H9 (cell line): ENCODE measurements around the gene SPINT1. TPM values are rescaled to one million over a fixed set of nuclear protein-coding genes. Genes with fewer than 3 reads are reported as not detected.

Source experiments
- DNase-seq: peaks from one replicate; pipeline ENCODE4 v3.0.0-alpha.2; 2017
- H2AFZ ChIP-seq: one replicate; pipeline ENCODE4 v1.6.1; 2013; ENCODE audit warnings: mild to moderate bottlenecking, low read length, control low read depth, moderate library complexity
- H2AK5ac ChIP-seq: 2 replicates; pipeline ENCODE4 v1.6.1; 2013; ENCODE audit warnings: low read length, control low read depth, mixed read lengths; ENCODE audit not compliant: insufficient read length
- H2BK120ac ChIP-seq: one replicate; pipeline ENCODE4 v1.6.1; 2013; ENCODE audit warnings: low read depth, mild to moderate bottlenecking, low read length, control low read depth, inconsistent platforms; ENCODE audit not compliant: poor library complexity, severe bottlenecking
- H2BK12ac ChIP-seq: 2 replicates; pipeline ENCODE4 v1.6.1; 2013; ENCODE audit warnings: low read length, control low read depth, mixed read lengths, low read depth; ENCODE audit not compliant: insufficient read length
- H2BK15ac ChIP-seq: 2 replicates; pipeline ENCODE4 v1.6.1; 2013; ENCODE audit warnings: low read depth, low read length, control low read depth
- H2BK20ac ChIP-seq: one replicate; pipeline ENCODE4 v1.6.1; 2013; ENCODE audit warnings: low read depth, mild to moderate bottlenecking, low read length, control low read depth, inconsistent platforms; ENCODE audit not compliant: poor library complexity, severe bottlenecking
- H2BK5ac ChIP-seq: 2 replicates; pipeline ENCODE4 v1.6.1; 2013; ENCODE audit warnings: low read length, control low read depth, mixed read lengths; ENCODE audit not compliant: insufficient read length
- H3K14ac ChIP-seq: 2 replicates; pipeline ENCODE4 v1.6.1; 2013; ENCODE audit warnings: low read length, control low read depth; ENCODE audit not compliant: insufficient read depth
- H3K18ac ChIP-seq: 2 replicates; pipeline ENCODE4 v1.6.1; 2013; ENCODE audit warnings: low read depth, mild to moderate bottlenecking, mixed read lengths, low read length, control low read depth; ENCODE audit not compliant: insufficient read length
- H3K23ac ChIP-seq: 2 replicates; pipeline ENCODE4 v1.6.1; 2013; ENCODE audit warnings: low read length, control low read depth, mixed read lengths, low read depth; ENCODE audit not compliant: insufficient read length
- H3K23me2 ChIP-seq: 2 replicates; pipeline ENCODE4 v1.6.1; 2013; ENCODE audit warnings: low read depth, mild to moderate bottlenecking, mixed read lengths, low read length, control low read depth; ENCODE audit not compliant: insufficient read length, poor library complexity, severe bottlenecking
- H3K27ac ChIP-seq: 2 replicates; pipeline ENCODE4 v1.5.1; 2013; ENCODE audit warnings: low read length, control low read depth, mixed read lengths, low read depth; ENCODE audit not compliant: insufficient read length
- H3K27me3 ChIP-seq: 2 replicates; pipeline ENCODE4 v1.6.1; 2013; ENCODE audit warnings: low read length, control low read depth, inconsistent platforms; ENCODE audit not compliant: insufficient read depth
- H3K4ac ChIP-seq: 2 replicates; pipeline ENCODE4 v1.6.1; 2013; ENCODE audit warnings: low read depth, mild to moderate bottlenecking, control low read depth, inconsistent platforms, low read length, moderate library complexity
- H3K4me1 ChIP-seq: 2 replicates; pipeline ENCODE4 v1.6.1; 2013; ENCODE audit warnings: low read length, control low read depth, inconsistent platforms; ENCODE audit not compliant: insufficient read depth
- H3K4me2 ChIP-seq: 2 replicates; pipeline ENCODE4 v1.6.1; 2013; ENCODE audit warnings: low read length, control low read depth, mixed read lengths; ENCODE audit not compliant: insufficient read length, insufficient read depth
- H3K56ac ChIP-seq: 2 replicates; pipeline ENCODE4 v1.6.1; 2013; ENCODE audit warnings: low read depth, mild to moderate bottlenecking, mixed read lengths, low read length, control low read depth; ENCODE audit not compliant: insufficient read length
- H3K79me1 ChIP-seq: 2 replicates; pipeline ENCODE4 v1.6.1; 2013; ENCODE audit warnings: low read depth, mild to moderate bottlenecking, moderate library complexity, low read length, control low read depth, inconsistent platforms; ENCODE audit not compliant: insufficient read depth, poor library complexity, severe bottlenecking
- H3K79me2 ChIP-seq: 2 replicates; pipeline ENCODE4 v1.6.1; 2013; ENCODE audit warnings: low read length, control low read depth, inconsistent platforms; ENCODE audit not compliant: insufficient read depth
- H3K9ac ChIP-seq: 2 replicates; pipeline ENCODE4 v1.6.1; 2013; ENCODE audit warnings: low read length, control low read depth, mixed read lengths; ENCODE audit not compliant: insufficient read length; ENCODE audit errors: extremely low read depth
- H3K9me3 ChIP-seq: one replicate; pipeline ENCODE4 v1.6.1; 2013; ENCODE audit warnings: low read depth, low read length, inconsistent platforms; ENCODE audit not compliant: control insufficient read depth
- H3T11ph ChIP-seq: one replicate; pipeline ENCODE4 v1.6.1; 2013; ENCODE audit warnings: mild to moderate bottlenecking, low read length, control low read depth, inconsistent platforms
- H4K20me1 ChIP-seq: one replicate; pipeline ENCODE4 v1.6.1; 2013; ENCODE audit not compliant: control insufficient read depth, insufficient read length, insufficient read depth
- H4K5ac ChIP-seq: 2 replicates; pipeline ENCODE4 v1.6.1; 2013; ENCODE audit warnings: low read depth, mild to moderate bottlenecking, mixed read lengths, low read length, control low read depth; ENCODE audit not compliant: insufficient read length
- H4K8ac ChIP-seq: replicated peaks from 2 replicates; pipeline ENCODE4 v1.6.1; 2013; ENCODE audit warnings: low read length, control low read depth, mixed read lengths, low read depth; ENCODE audit not compliant: insufficient read length
- H4K91ac ChIP-seq: 2 replicates; pipeline ENCODE4 v1.6.1; 2013; ENCODE audit warnings: low read depth, mild to moderate bottlenecking, moderate library complexity, mixed read lengths, low read length, control low read depth; ENCODE audit not compliant: insufficient read length
- H3K27ac Mint-ChIP-seq, 3 experiments: 2 replicates in 2 of 3; 3 replicates in 1 of 3; pipeline ENCODE4 v1.8.0; 2020 to 2021; ENCODE audit warnings: mixed read lengths in 3 of 3, mild to moderate bottlenecking in 1 of 3, moderate library complexity in 1 of 3
- H3K27me3 Mint-ChIP-seq: 2 replicates; pipeline ENCODE4 v1.8.0; 2021; ENCODE audit warnings: low read depth, mild to moderate bottlenecking, moderate library complexity, mixed read lengths
- H3K36me3 Mint-ChIP-seq, 3 experiments: 2 replicates in 2 of 3; 3 replicates in 1 of 3; pipeline ENCODE4 v1.8.0; 2020 to 2021; ENCODE audit warnings: low read depth in 3 of 3, mixed read lengths in 3 of 3; ENCODE audit not compliant: insufficient read depth in 1 of 3
- H3K4me1 Mint-ChIP-seq, 2 experiments: 2 replicates each; pipeline ENCODE4 v1.8.0; 2020; ENCODE audit warnings: mixed read lengths in 2 of 2
- H3K4me3 Mint-ChIP-seq, 2 experiments: 2 replicates in 1 of 2; 3 replicates in 1 of 2; pipeline ENCODE4 v1.8.0; 2020 to 2021; ENCODE audit warnings: mild to moderate bottlenecking in 2 of 2, mixed read lengths in 2 of 2, moderate library complexity in 1 of 2
- H3K9me3 Mint-ChIP-seq, 2 experiments: 2 replicates in 1 of 2; 3 replicates in 1 of 2; pipeline ENCODE4 v1.8.0; 2020; ENCODE audit warnings: mild to moderate bottlenecking in 2 of 2, mixed read lengths in 2 of 2, moderate library complexity in 1 of 2
- WGBS: extraction: QIAGEN DNeasy Blood & Tissue Kit; methylation state at CpG from one replicate; pipeline ENCODE4 v1.1.7; 2013; ENCODE audit warnings: missing lambda C conversion rate, low lambda C conversion rate, mixed read lengths; ENCODE audit not compliant: insufficient read length; ENCODE audit errors: extremely low coverage; 5-methylcytosine and 5-hydroxymethylcytosine counted together
- total RNA-seq: library from RNA; stranded (reverse); gene quantifications from 2 replicates; pipeline ENCODE4 v1.2.1, GENCODE V29; 2021
- TF ChIP-seq, protein P1 (sequence below): fragments of 200-600 bp; sonication (generic); conservative IDR thresholded peaks from 3 replicates; pipeline ENCODE4 v1.8.0; 2021; ENCODE audit warnings: antibody characterized with exemption, mild to moderate bottlenecking

Gene SPINT1
- total RNA-seq, 1 experiment from 2014 or later = 130 TPM

DNA sequence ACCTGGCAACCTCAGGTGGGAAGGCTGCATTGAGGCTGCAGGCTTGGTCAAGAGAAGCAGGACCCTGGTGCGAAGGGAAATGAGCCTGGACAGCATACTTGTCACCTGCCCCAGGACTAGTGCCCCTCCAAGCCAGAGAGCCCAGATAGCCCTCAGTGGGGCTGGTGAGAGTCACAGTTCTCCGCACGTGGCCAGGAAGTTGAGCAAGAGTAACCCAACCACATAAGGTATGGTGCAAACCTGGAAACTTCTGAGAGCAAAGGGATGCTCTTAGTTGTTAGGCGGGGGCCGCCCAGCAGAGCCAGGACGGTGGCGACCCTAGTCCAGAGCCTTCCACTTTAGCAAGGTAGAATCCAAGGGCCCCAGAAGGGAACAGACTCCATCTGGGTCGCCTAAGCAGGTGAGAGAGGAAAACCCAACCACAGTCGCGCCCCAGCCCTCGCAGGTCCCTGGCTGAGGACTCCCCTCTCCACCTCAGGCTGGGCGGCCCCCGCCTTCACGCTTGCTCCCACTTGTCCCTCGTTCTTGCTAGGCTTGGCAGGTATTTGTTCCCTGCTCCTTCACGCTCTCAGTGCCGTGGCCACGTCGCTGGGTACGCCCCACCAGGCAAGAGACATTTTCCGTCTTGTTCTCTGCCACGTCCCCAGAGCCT, 49.3 kb downstream of the SPINT1 start:
- no CpG with 5 or more reads among the region's 22 CpGs for WGBS
- H3K27me3 Mint-ChIP-seq = peaks cover 23% of the 10 kb centered on the region
- H4K91ac ChIP-seq = no peak overlapping the region
- H3K27ac Mint-ChIP-seq = no peak overlapping the region
- peaks cover 7% of the 10 kb centered on the region for H3K79me2 ChIP-seq
- peaks cover 10 to 17% of the 10 kb centered on the region in 2 experiments for H3K4me1 Mint-ChIP-seq
- no peak overlapping the region for H3K56ac ChIP-seq
- H4K8ac ChIP-seq = no peak overlapping the region
- H3K4me1 ChIP-seq = no peaks in the 10 kb centered on the region; the same call in 1 of the 2 replicates
- no peak overlapping the region for H2BK12ac ChIP-seq
- H3K27me3 ChIP-seq = no peaks in the 10 kb centered on the region
- H4K20me1 ChIP-seq = no peaks in the 10 kb centered on the region
- H3K4me3 Mint-ChIP-seq = peak overlapping the region; percentile 92 to 97; a peak in 3 of 5 replicates
- no peak overlapping the region for H3T11ph ChIP-seq
- H3K23ac ChIP-seq = no peak overlapping the region
- H3K23me2 ChIP-seq = peaks cover 11% of the 10 kb centered on the region
- H3K9ac ChIP-seq = no peak overlapping the region
- peak overlapping the region; percentile 81 for H3K4me2 ChIP-seq
- H3K36me3 Mint-ChIP-seq = peaks cover 8 to 27% (median 24%) of the 10 kb centered on the region in 3 experiments; a peak in 6 of 7 replicates
- peak; percentile 32 for DNase-seq
- no peak overlapping the region for H3K14ac ChIP-seq
- no peak overlapping the region for H3K4ac ChIP-seq
- H3K79me1 ChIP-seq = peaks cover 2% of the 10 kb centered on the region
- H2AFZ ChIP-seq = no peak overlapping the region
- no peak overlapping the region for H4K5ac ChIP-seq
- H3K27ac ChIP-seq = no peak overlapping the region
- H2BK5ac ChIP-seq = no peak overlapping the region
- H2BK120ac ChIP-seq = no peak overlapping the region
- no peak overlapping the region for H2BK15ac ChIP-seq
- no peak overlapping the region for H2AK5ac ChIP-seq
- no peak overlapping the region for H2BK20ac ChIP-seq
- TF ChIP-seq, protein P1, sequence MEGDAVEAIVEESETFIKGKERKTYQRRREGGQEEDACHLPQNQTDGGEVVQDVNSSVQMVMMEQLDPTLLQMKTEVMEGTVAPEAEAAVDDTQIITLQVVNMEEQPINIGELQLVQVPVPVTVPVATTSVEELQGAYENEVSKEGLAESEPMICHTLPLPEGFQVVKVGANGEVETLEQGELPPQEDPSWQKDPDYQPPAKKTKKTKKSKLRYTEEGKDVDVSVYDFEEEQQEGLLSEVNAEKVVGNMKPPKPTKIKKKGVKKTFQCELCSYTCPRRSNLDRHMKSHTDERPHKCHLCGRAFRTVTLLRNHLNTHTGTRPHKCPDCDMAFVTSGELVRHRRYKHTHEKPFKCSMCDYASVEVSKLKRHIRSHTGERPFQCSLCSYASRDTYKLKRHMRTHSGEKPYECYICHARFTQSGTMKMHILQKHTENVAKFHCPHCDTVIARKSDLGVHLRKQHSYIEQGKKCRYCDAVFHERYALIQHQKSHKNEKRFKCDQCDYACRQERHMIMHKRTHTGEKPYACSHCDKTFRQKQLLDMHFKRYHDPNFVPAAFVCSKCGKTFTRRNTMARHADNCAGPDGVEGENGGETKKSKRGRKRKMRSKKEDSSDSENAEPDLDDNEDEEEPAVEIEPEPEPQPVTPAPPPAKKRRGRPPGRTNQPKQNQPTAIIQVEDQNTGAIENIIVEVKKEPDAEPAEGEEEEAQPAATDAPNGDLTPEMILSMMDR = no peak
- H3K9me3 ChIP-seq = no peaks in the 10 kb centered on the region
- no peak overlapping the region for H3K18ac ChIP-seq
- no peaks in the 10 kb centered on the region; a peak in 1 of 5 replicates for H3K9me3 Mint-ChIP-seq
